DND-41 (cell line): ENCODE results near the gene PKD2.

Source experiments
- ATAC-seq: fragments of 200-7000 bp; cut with Tn5 transposase; 3 replicates; pipeline ENCODE4 v1.9.1; 2021; ENCODE audit warnings: low read depth; ENCODE audit not compliant: insufficient read depth
- DNase-seq: peaks from one replicate; pipeline ENCODE4 v3.0.0-alpha.2; 2020
- H2AFZ ChIP-seq: 2 replicates; pipeline ENCODE4 v1.6.0; 2012; ENCODE audit warnings: low read depth, low read length
- H3K27ac ChIP-seq: 2 replicates; pipeline ENCODE4 v1.5.1; 2012; ENCODE audit warnings: low read length, inconsistent platforms
- H3K27me3 ChIP-seq: fragments of 200-600 bp; sonication (generic); 2 replicates; pipeline ENCODE4 v1.6.0; 2012; ENCODE audit warnings: low read length, mild to moderate bottlenecking, inconsistent platforms; ENCODE audit not compliant: insufficient read depth, poor library complexity
- H3K36me3 ChIP-seq: 2 replicates; pipeline ENCODE4 v1.5.1; 2012; ENCODE audit warnings: low read length, inconsistent platforms; ENCODE audit not compliant: insufficient read depth
- H3K4me1 ChIP-seq: 2 replicates; pipeline ENCODE4 v1.5.1; 2012; ENCODE audit warnings: mild to moderate bottlenecking, low read length; ENCODE audit not compliant: insufficient read depth
- H3K4me2 ChIP-seq: 2 replicates; pipeline ENCODE4 v1.6.0; 2012; ENCODE audit warnings: mild to moderate bottlenecking, moderate library complexity, low read length, inconsistent platforms; ENCODE audit not compliant: insufficient read depth
- H3K4me3 ChIP-seq, 2 experiments: fragments of 200-600 bp in 1 of 2; shearing (Covaris generic) in 1 of 2; 2 replicates each; pipeline ENCODE4 v1.5.1; 2012 to 2016; ENCODE audit warnings: inconsistent platforms in 2 of 2, low read length in 2 of 2, mild to moderate bottlenecking in 2 of 2, low read depth in 1 of 2, moderate library complexity in 1 of 2
- H3K79me2 ChIP-seq: 2 replicates; pipeline ENCODE4 v1.6.0; 2012; ENCODE audit warnings: low read length, inconsistent platforms; ENCODE audit not compliant: insufficient read depth
- H3K9ac ChIP-seq: 2 replicates; pipeline ENCODE4 v1.6.0; 2012; ENCODE audit warnings: low read depth, mild to moderate bottlenecking, inconsistent platforms, low read length, moderate library complexity
- H3K9me3 ChIP-seq: 2 replicates; pipeline ENCODE4 v1.5.1; 2012; ENCODE audit warnings: low read length, moderate library complexity, mild to moderate bottlenecking, inconsistent platforms; ENCODE audit not compliant: insufficient read depth, severe bottlenecking
- H4K20me1 ChIP-seq: 2 replicates; pipeline ENCODE4 v1.6.0; 2012; ENCODE audit warnings: low read length; ENCODE audit not compliant: insufficient read depth
- EZH2 ChIP-seq: IDR thresholded peaks from 3 replicates; pipeline ENCODE4 v1.6.1; 2012; ENCODE audit warnings: borderline replicate concordance, low read depth, mild to moderate bottlenecking, moderate library complexity, low read length, inconsistent platforms; ENCODE audit not compliant: severe bottlenecking
- TF ChIP-seq, protein P1 (sequence below): IDR thresholded peaks from 2 replicates; pipeline ENCODE4 v1.5.1; 2012; ENCODE audit warnings: borderline replicate concordance, low read length, moderate library complexity, mild to moderate bottlenecking; ENCODE audit not compliant: poor library complexity, severe bottlenecking; ENCODE audit errors: extremely low read depth

The PKD2 gene

DNA sequence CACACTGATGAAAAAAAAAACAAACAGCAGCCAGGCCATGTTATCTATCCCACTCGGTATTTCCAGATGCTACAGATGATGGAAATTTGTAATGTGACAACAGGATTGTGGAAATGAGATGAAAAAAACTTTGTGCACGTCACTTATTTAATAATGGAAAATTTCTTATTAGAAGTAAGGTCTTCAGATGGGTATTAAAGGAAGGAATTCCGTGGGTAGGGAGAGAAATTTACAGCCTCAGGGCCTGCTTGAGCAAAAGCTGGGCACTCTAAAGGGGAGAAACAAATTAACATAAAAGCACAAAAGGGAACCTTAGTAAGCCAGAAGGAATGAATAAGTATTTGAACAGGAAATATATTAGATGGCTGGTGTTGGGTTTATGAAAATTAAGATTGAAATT is 4.2 kb upstream of the PKD2 start:
- H3K9me3 ChIP-seq, result no peaks in the 10 kb centered on the region
- DNase-seq (no peak), ATAC-seq (no peak)
- H3K4me2 ChIP-seq, result no peak overlapping the region
- no peaks in the 10 kb centered on the region for H3K36me3 ChIP-seq
- H3K4me1 ChIP-seq, result peaks cover 7% of the 10 kb centered on the region
- no peak overlapping the region for H3K27ac ChIP-seq
- TF ChIP-seq, protein P1, sequence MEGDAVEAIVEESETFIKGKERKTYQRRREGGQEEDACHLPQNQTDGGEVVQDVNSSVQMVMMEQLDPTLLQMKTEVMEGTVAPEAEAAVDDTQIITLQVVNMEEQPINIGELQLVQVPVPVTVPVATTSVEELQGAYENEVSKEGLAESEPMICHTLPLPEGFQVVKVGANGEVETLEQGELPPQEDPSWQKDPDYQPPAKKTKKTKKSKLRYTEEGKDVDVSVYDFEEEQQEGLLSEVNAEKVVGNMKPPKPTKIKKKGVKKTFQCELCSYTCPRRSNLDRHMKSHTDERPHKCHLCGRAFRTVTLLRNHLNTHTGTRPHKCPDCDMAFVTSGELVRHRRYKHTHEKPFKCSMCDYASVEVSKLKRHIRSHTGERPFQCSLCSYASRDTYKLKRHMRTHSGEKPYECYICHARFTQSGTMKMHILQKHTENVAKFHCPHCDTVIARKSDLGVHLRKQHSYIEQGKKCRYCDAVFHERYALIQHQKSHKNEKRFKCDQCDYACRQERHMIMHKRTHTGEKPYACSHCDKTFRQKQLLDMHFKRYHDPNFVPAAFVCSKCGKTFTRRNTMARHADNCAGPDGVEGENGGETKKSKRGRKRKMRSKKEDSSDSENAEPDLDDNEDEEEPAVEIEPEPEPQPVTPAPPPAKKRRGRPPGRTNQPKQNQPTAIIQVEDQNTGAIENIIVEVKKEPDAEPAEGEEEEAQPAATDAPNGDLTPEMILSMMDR, result no peak
- TF ChIP-seq EZH2, result no peak
- peaks cover 8% of the 10 kb centered on the region for H3K27me3 ChIP-seq
- no peak overlapping the region for H3K9ac ChIP-seq
- H4K20me1 ChIP-seq, result no peaks in the 10 kb centered on the region
- H3K4me3 ChIP-seq, result no peak overlapping the region
- H3K79me2 ChIP-seq, result peaks cover 6% of the 10 kb centered on the region
- no peak overlapping the region for H2AFZ ChIP-seq

DNA sequence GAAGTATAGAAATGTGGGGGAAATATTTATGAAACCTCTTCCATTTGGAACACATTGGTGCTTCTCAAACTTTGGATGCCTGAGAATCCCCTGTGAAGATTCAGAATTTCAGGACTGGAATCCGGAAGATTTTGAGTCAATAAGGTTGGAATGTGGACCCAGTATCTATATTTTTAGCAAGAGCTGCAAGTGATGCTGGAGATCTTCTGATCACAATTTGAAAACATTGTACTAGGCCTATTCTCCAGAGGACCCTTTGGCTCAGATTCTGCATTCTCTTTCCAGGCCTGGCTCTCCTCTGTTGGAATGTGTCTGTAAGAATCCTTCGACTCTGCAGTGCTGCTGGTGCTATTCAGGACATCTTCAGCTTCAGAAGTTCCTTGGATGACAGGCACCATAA is 2.4 kb upstream of the PKD2 start:
- Histone ChIP-seq H3K36me3 (no peaks in the 10 kb centered on the region), H3K79me2 (peaks cover 24% of the 10 kb centered on the region), H4K20me1 (peaks cover 10% of the 10 kb centered on the region; the same call in 1 of the 2 replicates), H3K27me3 (peaks cover 8% of the 10 kb centered on the region), H2AFZ (no peak overlapping the region), H3K9me3 (no peaks in the 10 kb centered on the region), H3K4me2 (no peak overlapping the region), H3K4me3 (no peak overlapping the region), H3K4me1 (peaks cover 23% of the 10 kb centered on the region), H3K9ac (no peak overlapping the region), H3K27ac (no peak overlapping the region)
- DNase-seq, result no peak
- no peak for ATAC-seq
- TF ChIP-seq EZH2, result no peak

DNA sequence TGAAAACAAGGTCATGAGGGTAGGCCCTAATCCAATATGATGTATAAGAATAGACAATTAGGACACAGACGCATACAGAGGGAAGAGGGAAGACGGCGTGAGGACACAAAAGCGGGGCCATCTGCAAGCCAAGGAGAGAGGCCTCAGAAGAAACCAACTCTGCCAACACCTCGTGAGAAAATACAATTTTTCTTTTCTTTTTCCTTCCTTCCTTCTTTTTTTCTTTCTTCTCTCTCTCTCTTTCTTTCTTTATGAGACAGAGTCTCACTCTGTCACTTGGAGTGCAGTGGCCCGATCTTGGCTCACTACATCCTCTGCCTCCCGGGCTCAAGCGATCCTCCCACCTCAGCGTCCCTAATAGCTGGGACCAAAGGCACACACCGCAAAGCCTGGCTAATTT is 1.5 kb upstream of the PKD2 start:
- Histone ChIP-seq H2AFZ (no peak overlapping the region), H3K4me3 (no peak overlapping the region), H3K27ac (no peak overlapping the region), H3K4me1 (peaks cover 32% of the 10 kb centered on the region), H3K4me2 (no peak overlapping the region), H3K79me2 (peaks cover 33% of the 10 kb centered on the region), H3K27me3 (peaks cover 8% of the 10 kb centered on the region), H4K20me1 (peaks cover 18% of the 10 kb centered on the region; the same call in 1 of the 2 replicates), H3K9ac (no peak overlapping the region), H3K36me3 (no peaks in the 10 kb centered on the region), H3K9me3 (no peaks in the 10 kb centered on the region)
- TF ChIP-seq, protein P1, result no peak
- no peak for TF ChIP-seq EZH2
- ATAC-seq (no peak), DNase-seq (no peak)

DNA sequence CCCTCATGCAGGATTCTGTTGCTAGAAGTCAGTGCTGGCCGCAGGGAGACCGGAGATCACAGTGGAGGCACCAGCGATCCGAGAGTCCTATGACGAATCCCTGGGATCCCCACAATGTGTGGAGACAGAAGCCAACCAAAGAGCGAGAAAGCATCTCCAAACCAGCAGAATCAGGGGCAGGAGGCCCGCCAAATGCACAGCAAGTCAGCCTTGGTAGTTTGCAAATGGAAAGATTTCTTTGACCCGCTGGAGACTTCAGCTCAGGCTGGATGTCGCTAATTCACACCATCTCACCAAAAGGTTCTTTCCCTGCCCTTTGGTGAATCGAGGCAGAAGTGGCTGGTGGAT is 505 bp upstream of the PKD2 start:
- peak overlapping the region; percentile 77 for H3K4me2 ChIP-seq
- H3K4me1 ChIP-seq, result peaks cover 33% of the 10 kb centered on the region
- no peak overlapping the region for H3K27ac ChIP-seq
- H3K9me3 ChIP-seq, result no peaks in the 10 kb centered on the region
- H3K27me3 ChIP-seq, result peaks cover 8% of the 10 kb centered on the region
- peaks cover 42% of the 10 kb centered on the region for H3K79me2 ChIP-seq
- peaks cover 20% of the 10 kb centered on the region; the same call in 1 of the 2 replicates for H4K20me1 ChIP-seq
- peak overlapping the region; percentile 70 for H2AFZ ChIP-seq
- TF ChIP-seq, protein P1, result no peak
- no peak for TF ChIP-seq EZH2
- peak overlapping the region; percentile 15 to 82; a peak in 3 of 4 replicates for H3K4me3 ChIP-seq
- H3K36me3 ChIP-seq, result no peaks in the 10 kb centered on the region
- DNase-seq (no peak), ATAC-seq (no peak; the same call in 2 of the 3 replicates)
- peak overlapping the region; percentile 81 for H3K9ac ChIP-seq
